Left renal cortex interstitium (tissue), 4 donors: ENCODE data around the gene CMPK1. TPM values are rescaled to one million over a fixed set of nuclear protein-coding genes. Genes with fewer than 3 reads are reported as not detected.
A peak's percentile ranks its signal among the peaks of the same experiment; 100 is the strongest.
"Not testable (repeated sequence)": the region's sequence is repeated elsewhere in the genome, so short reads cannot be mapped to it uniquely, and the experiment has no call there.

Source experiments
- DNase-seq, 4 donors: peaks; one replicate each; pipeline ENCODE4 v3.0.0-alpha.2; 2013; ENCODE audit warnings: low read depth in 4 of 4, low spot score in 2 of 4, missing footprints in 1 of 4
- polyA plus RNA-seq, 4 donors: library from polyadenylated mRNA; unstranded; fragments of 120-200 nt; gene quantifications; one replicate each; pipeline ENCODE4 v1.2.1, GENCODE V29; 2013; ENCODE audit not compliant: insufficient read length in 4 of 4

CMPK1 gene
- polyA plus RNA-seq = 10 to 100 TPM; 66.2 to 86.0 (median 71.0) TPM

- DNase-seq = peak; percentile 52 to 75 (median 68)
Measured at GRCh38 chr1:47333578-47333921, at the start of gene CMPK1. Gene CMPK1 (plus strand): TSS chr1:47333790. CDS start chr1:47333946, 156 bp downstream.

GRCh38 chr1:47288116-47288515 lies 45.5 kb upstream of the CMPK1 start:
- not testable (repeated sequence) for DNase-seq

- not testable (repeated sequence) for DNase-seq
Measured at GRCh38 chr1:47294863-47295262, 38.7 kb upstream of the CMPK1 start.

- no peak for DNase-seq
Measured at GRCh38 chr1:47295579-47295978, 38.0 kb upstream of the CMPK1 start.

- no peak for DNase-seq
Measured at GRCh38 chr1:47298025-47298699, 35.4 kb upstream of the CMPK1 start.

- no peak for DNase-seq
Measured at GRCh38 chr1:47302472-47302871, 31.1 kb upstream of the CMPK1 start.

- DNase-seq = no peak
Measured at GRCh38 chr1:47309427-47309826, 24.2 kb upstream of the CMPK1 start.

- peak; percentile 95 to 99 (median 98) for DNase-seq
Measured at GRCh38 chr1:47313915-47314664, 19.5 kb upstream of the CMPK1 start, which contains the start of gene STIL. Gene STIL (minus strand): TSS chr1:47314147. CDS start chr1:47310319, 3,828 bp downstream.

- DNase-seq = no peak
Measured at GRCh38 chr1:47317841-47318240, 15.7 kb upstream of the CMPK1 start.

- not testable (repeated sequence) for DNase-seq
Measured at GRCh38 chr1:47319968-47320367, 13.6 kb upstream of the CMPK1 start.

- no peak for DNase-seq
Measured at GRCh38 chr1:47323599-47324031, 10.0 kb upstream of the CMPK1 start.

- DNase-seq = no peak
Measured at GRCh38 chr1:47324682-47325081, 8.9 kb upstream of the CMPK1 start.

GRCh38 chr1:47325528-47325927 lies 8.1 kb upstream of the CMPK1 start:
- DNase-seq = no peak

- no peak for DNase-seq
Measured at GRCh38 chr1:47326271-47326670, 7.3 kb upstream of the CMPK1 start.

- DNase-seq = no peak
Measured at GRCh38 chr1:47328992-47329391, 4.6 kb upstream of the CMPK1 start.

- no peak for DNase-seq
Measured at GRCh38 chr1:47330212-47330611, 3.4 kb upstream of the CMPK1 start.

- no peak for DNase-seq
Measured at GRCh38 chr1:47331875-47332274, 1.7 kb upstream of the CMPK1 start.

- no peak for DNase-seq
Measured at GRCh38 chr1:47332779-47333577, 612 bp upstream of the CMPK1 start.

GRCh38 chr1:47333922-47334764 lies 553 bp downstream of the CMPK1 start:
- peak; percentile 65 to 76 (median 68) for DNase-seq

- no peak for DNase-seq
Measured at GRCh38 chr1:47334765-47335435, 1.3 kb downstream of the CMPK1 start.
